Pancreas (tissue), 10 donors: ENCODE measurements around the gene SLFNL1. TPM values are rescaled to one million over a fixed set of nuclear protein-coding genes. Genes with fewer than 3 reads are reported as not detected.

ENCODE experiments used
- ATAC-seq, 4 donors: fragments of 200-7000 bp; cut with Tn5 transposase; one replicate each; pipeline versions ENCODE4 v1.8.0 to v1.9.1; 2020; ENCODE audit warnings: mild to moderate bottlenecking in 4 of 4, moderate library complexity in 4 of 4
- DNase-seq, 6 donors: peaks; one replicate each; pipeline ENCODE4 v3.0.0-alpha.2; 2020
- FAIRE-seq: peaks from 2 replicates; lab custom pipeline; 2012; peaks lifted over from hg19 to GRCh38; lab: Jason Lieb, UNC
- H3K27ac ChIP-seq, 4 donors: fragments of 200-600 bp; sonication (generic); 1 replicate in 3 of 4; 2 replicates in 1 of 4; pipeline versions ENCODE4 v1.5.0 to v1.8.0; 2020
- H3K27me3 ChIP-seq, 4 donors: fragments of 200-600 bp; one replicate each; pipeline ENCODE4 v1.8.0; 2021
- H3K36me3 ChIP-seq, 3 donors: fragments of 200-600 bp; sonication (generic) in 1 of 3; one replicate each; pipeline versions ENCODE4 v1.5.0 to v1.8.0; 2020 to 2021
- H3K4me1 ChIP-seq, 3 donors: fragments of 200-600 bp; one replicate each; pipeline ENCODE4 v1.8.0; 2021
- H3K4me3 ChIP-seq, 4 donors: fragments of 200-600 bp; sonication (generic) in 2 of 4; one replicate each; pipeline versions ENCODE4 v1.5.0 to v1.8.0; 2020 to 2021
- H3K9me3 ChIP-seq, 4 donors: fragments of 200-600 bp; one replicate each; pipeline ENCODE4 v1.8.0; 2021
- WGBS, 2 donors: extraction: QIAGEN DNeasy Blood & Tissue Kit; methylation state at CpG; one replicate each; pipeline ENCODE4 v1.1.7; 2013; 5-methylcytosine and 5-hydroxymethylcytosine counted together
- intact Hi-C, 3 donors: fragments of 100-400 bp; cut with DNase I; formaldehyde crosslinking; loops; one replicate each; pipeline versions ENCODE4 v1.11.1 to v1.14.2; 2022
- polyA plus RNA-seq, 2 donors: library from polyadenylated mRNA; stranded (reverse); fragments of 200-250 nt; gene quantifications; one replicate each; pipeline ENCODE4 v1.2.3, GENCODE V29; 2013
- total RNA-seq, 6 donors: library from RNA; stranded (reverse); fragmentation: NEBNext Ultra II Directional in 4 of 6; extraction: Animal tissue kit (Norgen Biotek cat#: 25700) in 4 of 6; gene quantifications; one replicate each; pipeline versions ENCODE4 v1.2.1 to v1.2.4, GENCODE V29; 2021 to 2023
- TF ChIP-seq, protein P1 (sequence below), 4 donors: fragments of 200-600 bp; sonication (generic) in 3 of 4; IDR thresholded peaks; one replicate each; pipeline versions ENCODE4 v1.5.0 to v1.8.0; 2021; ENCODE audit warnings: antibody characterized with exemption in 4 of 4
- donor health status: healthy with polysubstance abuse.
- donor health status: DM: no; HTN: no; CAD: no; lungs with moderate emphysema.
- donor health status: DM: no; HTN: no; CAD: no.
- donor health status: control.
- donor health status: control.
- donor health status: Bipolar disorder and iron deficiency.
- donor health status: DM: yes; HTN: yes; CAD: no.
- donor health status: DM: no; HTN: no; CAD: no.
- donor health status: DM: no; HTN: no; CAD: no.
- donor health status: DM: yes; HTN: yes; CAD: no.

SLFNL1 gene
- total and polyA plus RNA-seq, 8 donors: 0.18 to 1.4 (median 0.46) TPM

DNA sequence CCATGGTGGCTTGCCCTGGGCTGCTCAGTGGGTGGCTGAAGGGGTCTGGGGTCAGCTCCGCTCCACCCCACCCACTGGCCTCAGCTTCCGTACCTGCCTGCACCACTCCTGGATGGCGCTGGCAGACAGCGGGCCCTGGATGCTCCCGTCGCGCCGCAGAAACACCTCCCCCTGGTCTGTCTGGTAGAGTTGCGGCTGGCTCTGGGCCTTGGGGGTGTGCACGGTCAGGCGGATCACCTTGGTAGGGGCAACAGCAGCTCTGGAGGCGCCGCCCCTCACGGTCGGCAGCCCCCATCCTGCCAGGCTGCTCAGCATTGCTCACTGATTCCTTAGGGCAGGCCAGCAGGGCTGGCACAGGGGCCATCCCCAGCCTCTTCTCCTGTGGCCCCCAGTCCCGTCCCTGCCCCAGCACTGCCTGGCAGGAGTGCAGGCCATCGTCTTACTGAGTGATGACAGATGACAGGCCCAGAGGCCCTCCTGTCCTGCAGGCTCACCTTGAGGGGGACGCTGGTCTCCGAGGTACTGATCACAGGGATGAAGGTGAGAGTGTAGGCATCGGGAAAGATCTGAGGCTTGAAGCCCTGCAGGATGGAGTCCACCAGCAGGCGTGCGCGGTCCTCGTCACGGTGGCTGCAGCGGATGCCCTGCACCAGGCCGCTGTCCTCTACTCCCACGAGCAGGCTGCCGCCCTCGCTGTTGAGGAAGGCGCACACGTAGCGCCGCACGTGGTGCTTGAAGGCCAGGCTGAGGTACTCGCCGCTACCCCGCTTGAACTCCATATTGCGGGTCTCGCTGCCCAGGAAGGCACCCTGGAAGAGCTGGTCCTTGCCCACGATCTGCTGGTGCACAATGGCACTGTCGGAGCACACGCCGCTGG lies 4.1 kb downstream of the SLFNL1 start:
- FAIRE-seq (no peak), DNase-seq (no peak), ATAC-seq (no peak)
- Histone ChIP-seq H3K4me1 (no peaks in the 10 kb centered on the region), H3K36me3 (peaks cover 0 to under 1% (median 0%) of the 10 kb centered on the region in 3 donors), H3K27me3 (no peaks in the 10 kb centered on the region), H3K9me3 (no peaks in the 10 kb centered on the region), H3K4me3 (no peak overlapping the region), H3K27ac (no peak overlapping the region)
- intact Hi-C loops: loop anchor here in 1 of 3 donors (10.0 kb wide), 1 partner anchor 63 kb away; no protein-coding TSS in a partner anchor
- TF ChIP-seq, protein P1, sequence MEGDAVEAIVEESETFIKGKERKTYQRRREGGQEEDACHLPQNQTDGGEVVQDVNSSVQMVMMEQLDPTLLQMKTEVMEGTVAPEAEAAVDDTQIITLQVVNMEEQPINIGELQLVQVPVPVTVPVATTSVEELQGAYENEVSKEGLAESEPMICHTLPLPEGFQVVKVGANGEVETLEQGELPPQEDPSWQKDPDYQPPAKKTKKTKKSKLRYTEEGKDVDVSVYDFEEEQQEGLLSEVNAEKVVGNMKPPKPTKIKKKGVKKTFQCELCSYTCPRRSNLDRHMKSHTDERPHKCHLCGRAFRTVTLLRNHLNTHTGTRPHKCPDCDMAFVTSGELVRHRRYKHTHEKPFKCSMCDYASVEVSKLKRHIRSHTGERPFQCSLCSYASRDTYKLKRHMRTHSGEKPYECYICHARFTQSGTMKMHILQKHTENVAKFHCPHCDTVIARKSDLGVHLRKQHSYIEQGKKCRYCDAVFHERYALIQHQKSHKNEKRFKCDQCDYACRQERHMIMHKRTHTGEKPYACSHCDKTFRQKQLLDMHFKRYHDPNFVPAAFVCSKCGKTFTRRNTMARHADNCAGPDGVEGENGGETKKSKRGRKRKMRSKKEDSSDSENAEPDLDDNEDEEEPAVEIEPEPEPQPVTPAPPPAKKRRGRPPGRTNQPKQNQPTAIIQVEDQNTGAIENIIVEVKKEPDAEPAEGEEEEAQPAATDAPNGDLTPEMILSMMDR (IDR thresholded peaks at IDR 0.05): no peak
- 96 to 97% methylated on average over 43 to 44 of the region's 44 CpGs for WGBS, 2 donors

DNA sequence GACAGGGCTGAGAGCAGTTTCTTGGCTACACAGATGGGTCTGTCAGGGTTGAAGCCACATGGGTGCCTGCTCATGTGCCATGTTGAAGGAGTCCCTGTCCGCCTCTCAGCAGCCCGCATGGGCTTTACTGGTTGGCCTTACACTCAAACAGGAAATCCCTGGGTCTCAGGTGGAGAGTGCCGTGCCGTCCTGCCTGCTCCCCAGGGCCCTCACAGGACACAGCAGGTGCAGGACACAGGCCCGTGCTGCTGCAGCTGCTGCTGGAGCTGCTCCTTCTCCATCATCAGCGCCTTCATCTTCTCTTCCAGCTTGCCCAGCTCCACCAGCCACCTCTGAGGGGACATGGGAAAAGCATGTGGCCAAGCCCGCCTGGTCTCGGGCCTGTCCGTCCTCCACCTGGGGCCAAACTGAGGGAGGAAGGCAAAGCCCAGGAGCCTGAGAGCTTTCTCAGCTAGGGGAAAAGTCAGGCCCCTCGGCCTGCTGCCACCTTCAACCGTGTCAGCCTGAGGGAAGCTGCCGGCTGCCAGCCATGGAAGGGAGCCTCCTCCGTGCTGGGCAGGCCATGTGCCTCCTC lies 5.5 kb downstream of the SLFNL1 start:
- TF ChIP-seq, protein P1 (IDR thresholded peaks at IDR 0.05): no peak
- Histone ChIP-seq H3K36me3 (peaks cover 0 to 7% (median 0%) of the 10 kb centered on the region in 3 donors), H3K27me3 (no peaks in the 10 kb centered on the region), H3K4me1 (no peaks in the 10 kb centered on the region), H3K9me3 (no peaks in the 10 kb centered on the region), H3K27ac (no peak overlapping the region), H3K4me3 (no peak overlapping the region)
- WGBS, 2 donors: 93 to 95% methylated on average over 13 of the region's 13 CpGs
- ATAC-seq: no peak
- FAIRE-seq: no peak
- no peak for DNase-seq
- intact Hi-C loops: loop anchor here in 1 of 3 donors (10.0 kb wide), 1 partner anchor 61 kb away; no protein-coding TSS in a partner anchor

DNA sequence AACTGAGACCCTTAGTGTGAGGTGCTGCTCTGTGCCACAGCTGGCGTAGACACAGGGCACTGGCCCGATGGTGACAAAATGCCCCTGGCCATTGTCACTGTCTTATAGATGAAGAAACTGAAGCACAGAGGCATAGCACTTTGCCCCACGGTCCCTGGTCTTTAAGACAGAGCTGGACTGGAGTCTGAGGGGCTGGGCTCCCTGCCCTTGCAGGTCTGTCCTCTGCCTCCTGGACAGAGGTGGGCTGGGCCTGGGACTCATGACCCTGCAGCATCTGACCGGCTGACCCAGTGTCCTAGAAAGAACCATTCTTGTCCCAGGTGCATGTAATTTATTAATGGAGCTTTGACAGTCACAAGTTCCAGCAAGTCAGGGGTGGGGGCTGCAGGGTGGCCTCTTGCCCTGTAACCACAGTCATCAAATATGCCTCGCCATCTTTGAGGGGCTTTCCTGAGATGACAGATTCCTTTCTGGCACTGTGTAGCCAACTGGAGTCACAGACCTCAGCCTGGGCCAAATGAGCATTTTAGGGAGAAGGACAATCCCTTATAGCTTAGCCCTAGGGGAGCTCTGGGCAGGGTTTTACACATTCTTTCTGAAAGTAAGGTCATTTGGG lies 6.1 kb downstream of the SLFNL1 start:
- ATAC-seq (no peak), DNase-seq (no peak), FAIRE-seq (no peak)
- H3K4me3 ChIP-seq: no peak overlapping the region
- intact Hi-C loops: loop anchor here in 1 of 3 donors (10.0 kb wide), 1 partner anchor 61 kb away; no protein-coding TSS in a partner anchor
- 80% methylated on average over 5 of the region's 5 CpGs for WGBS, 2 donors
- H3K9me3 ChIP-seq: no peaks in the 10 kb centered on the region
- H3K4me1 ChIP-seq: no peaks in the 10 kb centered on the region
- no peak overlapping the region for H3K27ac ChIP-seq
- no peaks in the 10 kb centered on the region for H3K27me3 ChIP-seq
- peaks cover 0 to 7% (median 0%) of the 10 kb centered on the region in 3 donors for H3K36me3 ChIP-seq
- TF ChIP-seq, protein P1 (IDR thresholded peaks at IDR 0.05): no peak

DNA sequence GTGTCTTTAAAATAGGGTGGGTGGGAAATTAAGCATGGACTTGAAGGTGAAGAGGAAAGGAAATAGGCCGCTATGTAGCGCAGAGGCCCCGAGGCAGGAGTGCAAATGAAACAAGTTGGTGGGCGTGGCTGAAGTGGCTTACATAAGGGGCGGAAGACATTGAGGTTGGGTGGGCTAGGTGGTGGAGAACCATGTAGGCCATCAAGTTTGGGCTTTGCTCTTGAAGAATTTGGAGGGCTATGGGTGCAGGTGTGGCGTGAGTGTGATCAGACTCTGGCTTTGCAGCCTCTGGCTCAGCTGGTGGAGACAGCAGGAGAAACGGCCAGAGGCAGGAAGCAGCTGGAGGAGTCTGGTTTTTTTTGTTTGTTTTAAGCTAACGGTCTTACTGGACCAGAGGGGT lies 6.7 kb downstream of the SLFNL1 start:
- H3K4me1 ChIP-seq: no peaks in the 10 kb centered on the region
- intact Hi-C loops: loop anchor here in 1 of 3 donors (10.0 kb wide), 1 partner anchor 60 kb away; no protein-coding TSS in a partner anchor
- H3K27me3 ChIP-seq: no peaks in the 10 kb centered on the region
- WGBS, 2 donors: 77 to 78% methylated on average over 8 of the region's 8 CpGs
- no peaks in the 10 kb centered on the region for H3K9me3 ChIP-seq
- H3K36me3 ChIP-seq: peaks cover 0 to 9% (median 0%) of the 10 kb centered on the region in 3 donors
- H3K27ac ChIP-seq: no peak overlapping the region
- no peak overlapping the region for H3K4me3 ChIP-seq
- TF ChIP-seq, protein P1 (IDR thresholded peaks at IDR 0.05): no peak
- ATAC-seq (no peak), FAIRE-seq (no peak), DNase-seq (no peak)
